Ascending aorta (tissue), 2 donors: ENCODE results near the gene TCERG1L. TPM values are rescaled to one million over a fixed set of nuclear protein-coding genes. Genes with fewer than 3 reads are reported as not detected.

Source experiments
- DNase-seq, 2 donors: peaks; one replicate each; pipeline ENCODE4 v3.0.0-alpha.2; 2019; ENCODE audit warnings: low spot score in 2 of 2
- H3K27ac ChIP-seq, 2 donors: fragments of 200-600 bp; sonication (generic); one replicate each; pipeline ENCODE4 v1.5.1; 2016 to 2017; ENCODE audit warnings: mild to moderate bottlenecking in 1 of 2
- H3K27me3 ChIP-seq: fragments of 200-600 bp; sonication (generic); one replicate; pipeline ENCODE4 v1.5.1; 2017
- H3K36me3 ChIP-seq, 2 donors: fragments of 200-600 bp; sonication (generic); one replicate each; pipeline ENCODE4 v1.5.1; 2016
- H3K4me1 ChIP-seq, 2 donors: fragments of 200-600 bp; sonication (generic); one replicate each; pipeline ENCODE4 v1.5.1; 2016 to 2017; ENCODE audit warnings: mild to moderate bottlenecking in 1 of 2
- H3K4me3 ChIP-seq, 2 donors: fragments of 200-600 bp; sonication (generic); one replicate each; pipeline ENCODE4 v1.5.1; 2016 to 2017; ENCODE audit warnings: mild to moderate bottlenecking in 1 of 2
- H3K9me3 ChIP-seq, 2 donors: fragments of 200-600 bp; sonication (generic); one replicate each; pipeline ENCODE4 v1.5.1; 2016
- intact Hi-C: fragments of 100-400 bp; cut with DNase I; formaldehyde crosslinking; loops from one replicate; pipeline ENCODE4 v1.15.1; 2023
- total RNA-seq: library from RNA; depleted of rRNA; stranded (reverse); fragments of >200 nt; gene quantifications from one replicate; pipeline ENCODE4 v1.1.0, GENCODE V29; 2016
- TF ChIP-seq, protein P1 (sequence below), 3 experiments: fragments of 200-600 bp in 2 of 3; fragments of 450-650 bp in 1 of 3; sonication (generic) in 2 of 3; IDR thresholded peaks; one replicate each; pipeline ENCODE4 v1.5.1; 2016 to 2019; ENCODE audit warnings: antibody characterized with exemption in 3 of 3, mild to moderate bottlenecking in 1 of 3, moderate library complexity in 1 of 3

Gene TCERG1L
- total RNA-seq, 1 donor from 2014 or later = not detected

DNA sequence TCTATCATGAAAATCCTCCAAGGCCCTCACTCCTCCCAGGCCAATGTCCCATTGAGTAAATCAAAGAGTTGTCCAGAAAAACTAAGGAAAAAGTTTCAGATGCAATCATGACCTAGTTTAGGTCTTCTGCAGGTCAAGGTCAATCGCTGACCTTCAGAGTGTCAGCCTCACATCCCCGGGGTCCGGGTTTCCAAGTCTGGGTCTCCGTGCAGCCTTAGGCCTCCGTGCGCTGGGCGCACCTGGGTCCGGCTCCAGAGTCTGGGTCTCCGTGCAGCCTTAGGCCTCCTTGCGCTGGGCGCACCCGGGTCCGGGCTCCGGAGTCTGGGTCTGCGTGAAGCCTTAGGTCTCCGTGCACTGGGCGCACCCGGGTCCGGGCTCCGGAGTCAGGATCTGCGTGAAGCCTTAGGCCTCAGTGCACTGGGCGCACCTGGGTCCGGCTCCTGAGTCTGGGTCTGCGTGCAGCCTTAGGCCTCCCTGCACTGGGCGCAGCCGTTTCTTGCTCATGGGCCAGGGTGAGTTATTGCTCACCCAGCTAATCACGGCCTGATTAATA, 236.2 kb downstream of the TCERG1L start:
- H3K27ac ChIP-seq = no peak overlapping the region
- no peaks in the 10 kb centered on the region for H3K36me3 ChIP-seq
- no peaks in the 10 kb centered on the region for H3K27me3 ChIP-seq
- no peak overlapping the region for H3K4me3 ChIP-seq
- peak in 1 of 2 donors; percentile 37 for DNase-seq
- no peaks in the 10 kb centered on the region for H3K4me1 ChIP-seq
- intact Hi-C loops = no loop called here
- no peaks in the 10 kb centered on the region for H3K9me3 ChIP-seq
- TF ChIP-seq, protein P1, sequence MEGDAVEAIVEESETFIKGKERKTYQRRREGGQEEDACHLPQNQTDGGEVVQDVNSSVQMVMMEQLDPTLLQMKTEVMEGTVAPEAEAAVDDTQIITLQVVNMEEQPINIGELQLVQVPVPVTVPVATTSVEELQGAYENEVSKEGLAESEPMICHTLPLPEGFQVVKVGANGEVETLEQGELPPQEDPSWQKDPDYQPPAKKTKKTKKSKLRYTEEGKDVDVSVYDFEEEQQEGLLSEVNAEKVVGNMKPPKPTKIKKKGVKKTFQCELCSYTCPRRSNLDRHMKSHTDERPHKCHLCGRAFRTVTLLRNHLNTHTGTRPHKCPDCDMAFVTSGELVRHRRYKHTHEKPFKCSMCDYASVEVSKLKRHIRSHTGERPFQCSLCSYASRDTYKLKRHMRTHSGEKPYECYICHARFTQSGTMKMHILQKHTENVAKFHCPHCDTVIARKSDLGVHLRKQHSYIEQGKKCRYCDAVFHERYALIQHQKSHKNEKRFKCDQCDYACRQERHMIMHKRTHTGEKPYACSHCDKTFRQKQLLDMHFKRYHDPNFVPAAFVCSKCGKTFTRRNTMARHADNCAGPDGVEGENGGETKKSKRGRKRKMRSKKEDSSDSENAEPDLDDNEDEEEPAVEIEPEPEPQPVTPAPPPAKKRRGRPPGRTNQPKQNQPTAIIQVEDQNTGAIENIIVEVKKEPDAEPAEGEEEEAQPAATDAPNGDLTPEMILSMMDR (IDR thresholded peaks at IDR 0.05) = no peak

DNA sequence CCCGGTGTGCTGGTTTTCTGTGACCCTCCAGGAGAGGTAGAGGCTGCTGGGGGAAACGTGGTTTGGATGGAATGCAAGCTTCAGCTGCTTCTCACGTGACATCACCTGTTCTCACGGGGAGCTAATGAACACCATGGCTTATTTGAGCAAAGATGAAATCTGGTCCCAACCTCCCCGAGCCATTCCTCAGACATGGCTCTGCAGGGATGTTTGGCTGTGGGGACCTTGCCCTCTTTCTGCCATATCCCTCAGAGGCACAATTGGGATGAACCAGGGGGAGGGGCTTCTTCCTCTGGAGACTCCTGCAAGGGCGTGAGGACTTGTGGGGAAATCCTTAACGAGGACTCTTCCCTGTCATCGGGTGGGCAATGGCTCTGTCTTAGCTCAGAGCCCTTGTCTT, 236.8 kb downstream of the TCERG1L start:
- H3K36me3 ChIP-seq = no peaks in the 10 kb centered on the region
- H3K4me1 ChIP-seq = no peaks in the 10 kb centered on the region
- TF ChIP-seq, protein P1 (IDR thresholded peaks at IDR 0.05) = no peak
- DNase-seq = peak in 1 of 2 donors; percentile 47
- H3K9me3 ChIP-seq = no peaks in the 10 kb centered on the region
- no peaks in the 10 kb centered on the region for H3K27me3 ChIP-seq
- no peak overlapping the region for H3K4me3 ChIP-seq
- no peak overlapping the region for H3K27ac ChIP-seq
- intact Hi-C loops = no loop called here

DNA sequence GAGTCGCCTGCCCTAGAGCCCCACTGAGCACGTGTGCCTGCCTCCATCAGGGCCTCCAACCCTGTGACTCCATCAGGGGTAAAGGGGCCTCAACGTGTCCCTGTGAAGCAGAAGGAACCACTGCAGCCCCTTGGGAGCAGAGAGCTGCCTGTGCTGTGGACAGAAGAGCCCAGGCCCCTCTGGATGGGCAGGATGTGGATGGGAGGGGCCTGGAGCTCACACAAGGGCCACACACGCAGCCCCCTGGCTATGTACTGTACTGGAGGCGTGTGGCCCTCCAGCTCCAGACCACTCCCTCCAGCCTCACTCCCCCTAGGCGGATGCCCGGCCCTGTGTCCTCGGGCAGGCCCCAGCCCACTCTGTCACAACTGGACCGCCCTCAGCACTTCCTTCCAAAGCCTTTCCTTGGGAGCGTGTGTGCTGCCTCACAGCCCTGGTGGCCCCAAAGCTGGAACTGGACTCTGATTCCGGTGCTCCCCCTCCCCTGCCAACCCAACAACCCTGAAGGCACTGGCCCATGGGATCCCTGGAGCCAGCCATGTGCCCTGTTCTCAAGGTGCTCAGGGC, 238.0 kb downstream of the TCERG1L start:
- DNase-seq = peak in 1 of 2 donors; percentile 42
- intact Hi-C loops = no loop called here

DNA sequence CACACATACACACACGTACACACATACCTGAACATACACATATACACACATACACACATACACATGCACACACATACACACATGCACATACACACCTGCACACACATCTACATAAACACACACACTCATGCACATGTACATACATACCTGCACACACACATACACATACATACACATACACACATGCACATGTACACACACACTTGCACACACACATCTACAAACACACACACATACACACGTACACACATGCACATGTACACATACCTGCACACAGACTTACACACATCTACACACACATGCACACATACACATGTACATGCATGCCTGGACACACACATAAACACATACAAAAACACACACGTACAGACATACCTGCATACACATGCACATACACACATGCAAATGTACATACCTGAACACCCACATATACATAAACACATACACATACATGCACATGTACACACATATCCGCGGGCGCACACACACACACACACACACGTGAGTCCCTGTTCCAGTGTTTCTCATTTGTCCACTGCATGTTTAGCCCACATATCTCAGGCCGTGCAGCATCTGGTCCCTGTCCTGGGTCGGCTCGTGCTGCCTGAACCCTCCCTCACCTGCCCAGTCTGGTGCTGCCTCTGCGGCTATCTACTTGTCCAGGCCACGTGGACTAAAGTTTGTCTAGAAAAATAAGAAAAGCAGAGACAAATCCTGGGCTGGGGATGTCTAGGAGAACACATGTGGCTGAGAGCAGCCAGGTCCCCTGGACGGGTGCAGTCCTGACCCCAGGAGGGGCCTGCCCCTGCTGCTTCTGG, 238.7 kb downstream of the TCERG1L start:
- Histone ChIP-seq H3K4me3 (no peak overlapping the region), H3K27me3 (no peaks in the 10 kb centered on the region), H3K4me1 (no peaks in the 10 kb centered on the region), H3K27ac (no peak overlapping the region), H3K9me3 (no peaks in the 10 kb centered on the region), H3K36me3 (no peaks in the 10 kb centered on the region)
- intact Hi-C loops = no loop called here
- TF ChIP-seq, protein P1 (IDR thresholded peaks at IDR 0.05) = no peak
- peak in 1 of 2 donors; percentile 40 for DNase-seq

More for the DNA sequence above, 238.0 kb downstream of the TCERG1L start:
- TF ChIP-seq, protein P1 (IDR thresholded peaks at IDR 0.05) = no peak
- Histone ChIP-seq H3K36me3 (no peaks in the 10 kb centered on the region), H3K27me3 (no peaks in the 10 kb centered on the region), H3K27ac (no peak overlapping the region), H3K9me3 (no peaks in the 10 kb centered on the region), H3K4me3 (no peak overlapping the region), H3K4me1 (no peaks in the 10 kb centered on the region)

DNA sequence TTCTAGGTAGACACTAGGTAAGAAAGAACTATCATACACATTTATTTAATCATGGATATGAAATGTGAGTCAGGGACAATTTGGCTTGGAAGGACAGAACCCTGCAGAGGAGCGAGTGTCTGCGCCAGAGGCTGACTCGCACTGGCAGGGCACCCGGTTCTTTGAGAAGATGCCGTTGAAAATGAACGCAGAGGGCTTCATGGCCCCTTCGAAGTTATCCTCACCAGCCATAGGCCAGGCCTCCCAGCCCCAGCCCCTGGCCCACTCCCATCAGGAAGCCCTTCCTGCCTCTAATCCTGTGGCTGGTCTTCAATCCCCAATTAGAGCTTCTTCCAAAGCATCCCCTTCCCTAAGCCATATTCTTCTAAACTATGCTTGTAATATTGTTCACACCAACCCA, 239.8 kb downstream of the TCERG1L start:
- Histone ChIP-seq H3K27ac (no peak overlapping the region), H3K4me3 (no peak overlapping the region), H3K9me3 (no peaks in the 10 kb centered on the region), H3K36me3 (no peaks in the 10 kb centered on the region), H3K27me3 (no peaks in the 10 kb centered on the region), H3K4me1 (no peaks in the 10 kb centered on the region)
- intact Hi-C loops = no loop called here
- DNase-seq = peak in 1 of 2 donors; percentile 24
- TF ChIP-seq, protein P1 (IDR thresholded peaks at IDR 0.05) = no peak
